Renal cortex interstitium (tissue), 15 donors: ENCODE data around the gene FLYWCH1. TPM values are rescaled to one million over a fixed set of nuclear protein-coding genes. Genes with fewer than 3 reads are reported as not detected.

Source experiments
- DNase-seq, 11 donors: peaks; one replicate each; pipeline ENCODE4 v3.0.0-alpha.2; 2013; ENCODE audit warnings: low read depth in 9 of 11, low spot score in 4 of 11; ENCODE audit errors: extremely low read depth in 1 of 11
- long read RNA-seq, 16 experiments: transcript quantifications; one replicate each; lab custom pipeline, GENCODE V29; 2026
- polyA plus RNA-seq, 3 donors: library from polyadenylated mRNA; unstranded; fragments of 120-200 nt; gene quantifications; one replicate each; pipeline ENCODE4 v1.2.1, GENCODE V29; 2013; ENCODE audit not compliant: insufficient read length in 3 of 3

The FLYWCH1 gene, protein sequence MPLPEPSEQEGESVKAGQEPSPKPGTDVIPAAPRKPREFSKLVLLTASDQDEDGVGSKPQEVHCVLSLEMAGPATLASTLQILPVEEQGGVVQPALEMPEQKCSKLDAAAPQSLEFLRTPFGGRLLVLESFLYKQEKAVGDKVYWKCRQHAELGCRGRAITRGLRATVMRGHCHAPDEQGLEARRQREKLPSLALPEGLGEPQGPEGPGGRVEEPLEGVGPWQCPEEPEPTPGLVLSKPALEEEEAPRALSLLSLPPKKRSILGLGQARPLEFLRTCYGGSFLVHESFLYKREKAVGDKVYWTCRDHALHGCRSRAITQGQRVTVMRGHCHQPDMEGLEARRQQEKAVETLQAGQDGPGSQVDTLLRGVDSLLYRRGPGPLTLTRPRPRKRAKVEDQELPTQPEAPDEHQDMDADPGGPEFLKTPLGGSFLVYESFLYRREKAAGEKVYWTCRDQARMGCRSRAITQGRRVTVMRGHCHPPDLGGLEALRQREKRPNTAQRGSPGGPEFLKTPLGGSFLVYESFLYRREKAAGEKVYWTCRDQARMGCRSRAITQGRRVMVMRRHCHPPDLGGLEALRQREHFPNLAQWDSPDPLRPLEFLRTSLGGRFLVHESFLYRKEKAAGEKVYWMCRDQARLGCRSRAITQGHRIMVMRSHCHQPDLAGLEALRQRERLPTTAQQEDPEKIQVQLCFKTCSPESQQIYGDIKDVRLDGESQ
- 10 to 100 TPM; 17.8 to 45.4 (median 31.1) TPM for polyA plus RNA-seq
- long read RNA-seq, donor 1, full-length matches to known transcripts, result 2 of 2 reads
- long read RNA-seq, donor 1, partial matches to known transcripts, result 0 of 2 reads
- long read RNA-seq, donor 1, other reads (novel, unspliced or antisense), result 0 of 2 reads
- long read RNA-seq, donor 2, full-length matches to known transcripts, result 4 of 4 reads
- long read RNA-seq, donor 2, partial matches to known transcripts, result 0 of 4 reads
- long read RNA-seq, donor 2, other reads (novel, unspliced or antisense), result 0 of 4 reads
- long read RNA-seq, donor 3, full-length matches to known transcripts, result 7 of 7 reads
- long read RNA-seq, donor 3, partial matches to known transcripts, result 0 of 7 reads
- long read RNA-seq, donor 3, other reads (novel, unspliced or antisense), result 0 of 7 reads
- long read RNA-seq, donor 4, full-length matches to known transcripts, result 4 of 4 reads
- long read RNA-seq, donor 4, partial matches to known transcripts, result 0 of 4 reads
- long read RNA-seq, donor 4, other reads (novel, unspliced or antisense), result 0 of 4 reads
- long read RNA-seq, donor 5, result 0 reads
- long read RNA-seq, donor 6, full-length matches to known transcripts, result 4 of 11 reads
- long read RNA-seq, donor 6, partial matches to known transcripts, result 7 of 11 reads
- long read RNA-seq, donor 6, other reads (novel, unspliced or antisense), result 0 of 11 reads
- long read RNA-seq, donor 7, full-length matches to known transcripts, result 1 of 1 reads
- long read RNA-seq, donor 7, partial matches to known transcripts, result 0 of 1 reads
- long read RNA-seq, donor 7, other reads (novel, unspliced or antisense), result 0 of 1 reads
- long read RNA-seq, donor 8, result 0 reads
- long read RNA-seq, donor 9, result 0 reads
- long read RNA-seq, donor 10, full-length matches to known transcripts, result 2 of 2 reads
- long read RNA-seq, donor 10, partial matches to known transcripts, result 0 of 2 reads
- long read RNA-seq, donor 10, other reads (novel, unspliced or antisense), result 0 of 2 reads
- long read RNA-seq, donor 11, full-length matches to known transcripts, result 4 of 4 reads
- long read RNA-seq, donor 11, partial matches to known transcripts, result 0 of 4 reads
- long read RNA-seq, donor 11, other reads (novel, unspliced or antisense), result 0 of 4 reads
- long read RNA-seq, donor 12, full-length matches to known transcripts, result 4 of 4 reads
- long read RNA-seq, donor 12, partial matches to known transcripts, result 0 of 4 reads
- long read RNA-seq, donor 12, other reads (novel, unspliced or antisense), result 0 of 4 reads
- long read RNA-seq, donor 13, result 0 reads
- long read RNA-seq, donor 14, full-length matches to known transcripts, result 2 of 2 reads
- long read RNA-seq, donor 14, partial matches to known transcripts, result 0 of 2 reads
- long read RNA-seq, donor 14, other reads (novel, unspliced or antisense), result 0 of 2 reads
- long read RNA-seq, donor 15, full-length matches to known transcripts, result 1 of 1 reads
- long read RNA-seq, donor 15, partial matches to known transcripts, result 0 of 1 reads
- long read RNA-seq, donor 15, other reads (novel, unspliced or antisense), result 0 of 1 reads
- long read RNA-seq, donor 16, full-length matches to known transcripts, result 18 of 53 reads
- long read RNA-seq, donor 16, partial matches to known transcripts, result 35 of 53 reads
- long read RNA-seq, donor 16, other reads (novel, unspliced or antisense), result 0 of 53 reads

- DNase-seq, result peak; percentile 88 to 98 (median 97)
Observed at GRCh38 chr16:2911638-2912329, at the start of gene FLYWCH1. FLYWCH1 (plus strand) TSS chr16:2911931; CDS start chr16:2929686, 17,755 bp downstream.

GRCh38 chr16:2865651-2866050 lies 46.1 kb upstream of the FLYWCH1 start:
- DNase-seq, result no peak

DNA sequence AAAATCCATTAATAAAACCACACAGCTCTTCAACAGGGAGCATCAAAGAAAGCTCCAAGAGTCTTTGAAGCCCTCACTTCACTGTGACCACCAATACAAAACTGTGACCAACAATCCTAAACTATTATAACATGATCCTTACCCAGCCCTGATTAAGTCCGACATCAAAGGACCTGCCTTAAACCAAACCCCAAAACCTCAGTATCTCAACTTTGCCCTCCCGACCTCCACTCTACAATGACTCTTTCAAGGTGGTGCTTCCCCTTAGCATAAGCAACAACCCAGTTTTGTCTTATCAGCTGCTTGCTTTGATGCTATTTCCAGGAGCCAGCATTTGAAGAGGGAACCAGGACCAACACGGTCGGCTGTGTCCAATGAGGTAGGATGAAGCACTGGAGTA lies 45.3 kb upstream of the FLYWCH1 start:
- no peak for DNase-seq

- no peak for DNase-seq
Observed at GRCh38 chr16:2867661-2867986, 44.1 kb upstream of the FLYWCH1 start.

GRCh38 chr16:2867987-2868789 lies 43.5 kb upstream of the FLYWCH1 start:
- DNase-seq, result peak in 10 of 11 donors; percentile 62 to 92 (median 88)

DNA sequence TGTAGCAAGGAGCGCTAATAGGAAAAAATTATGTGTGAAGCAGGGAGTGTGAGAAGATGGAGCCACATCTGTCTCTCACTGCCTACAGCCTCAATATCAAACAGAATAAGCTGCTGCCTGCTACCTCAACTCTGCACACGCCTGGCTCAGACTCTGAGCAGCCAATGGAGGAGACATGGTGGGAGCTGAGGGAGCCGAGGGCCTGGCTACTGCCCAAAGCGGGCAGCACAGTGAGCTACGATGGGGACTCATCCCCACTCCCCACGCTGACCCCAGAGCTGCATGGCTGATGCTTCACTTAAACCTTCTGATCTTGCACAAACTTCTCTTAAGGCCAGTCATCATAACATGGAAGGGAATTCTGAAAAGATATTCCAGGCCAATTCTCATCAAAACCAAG lies 39.8 kb upstream of the FLYWCH1 start:
- DNase-seq, result no peak

DNA sequence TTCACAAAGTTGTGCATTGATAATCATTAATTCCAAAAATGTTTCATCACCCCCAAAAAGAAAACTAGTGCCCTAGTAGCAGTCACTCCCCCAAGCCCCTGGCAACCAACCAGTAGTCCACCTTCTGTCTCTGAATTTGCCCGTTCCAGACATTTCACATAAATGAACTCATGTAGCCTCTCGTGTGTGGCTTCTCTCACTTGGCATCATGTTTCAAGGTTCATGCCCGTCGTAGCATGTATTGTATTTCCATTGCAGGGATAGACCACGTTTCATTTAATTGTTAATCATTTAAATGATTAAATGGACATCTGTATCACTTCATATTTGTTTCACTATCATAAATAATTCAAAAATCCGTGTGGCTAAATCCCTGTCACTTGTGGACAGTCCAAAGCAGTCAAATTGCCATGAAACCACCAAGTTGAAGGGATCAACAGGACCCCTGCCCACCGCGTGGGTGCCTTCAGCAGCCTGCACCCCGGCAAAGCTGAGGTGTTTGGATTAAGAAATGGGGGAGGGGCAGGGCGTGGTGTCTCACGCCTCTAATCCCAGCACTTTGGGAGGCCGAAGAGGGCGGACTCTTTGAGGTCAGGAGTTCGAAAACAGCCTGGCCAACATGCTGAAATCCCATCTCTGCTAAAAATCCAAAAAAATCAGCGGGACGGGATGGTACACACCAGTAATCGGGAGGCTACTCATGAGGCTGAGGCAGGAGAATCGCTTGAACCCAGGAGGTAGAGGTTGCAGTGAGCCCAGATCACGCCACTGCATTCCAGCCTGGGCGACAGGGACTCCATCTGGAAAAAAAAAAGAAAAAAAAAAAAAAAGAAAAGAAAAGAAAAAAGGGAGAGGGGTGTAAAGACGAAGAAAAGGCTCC lies 37.5 kb upstream of the FLYWCH1 start:
- peak in 1 of 11 donors; percentile 20 for DNase-seq

GRCh38 chr16:2874912-2875362 lies 36.8 kb upstream of the FLYWCH1 start:
- peak in 3 of 11 donors; percentile 55 to 67 (median 64) for DNase-seq

GRCh38 chr16:2879854-2880508 lies 31.8 kb upstream of the FLYWCH1 start:
- no peak for DNase-seq

- DNase-seq, result peak in 2 of 11 donors; percentile 24 to 32
Observed at GRCh38 chr16:2881783-2882649, 29.7 kb upstream of the FLYWCH1 start.

- DNase-seq, result peak; percentile 94 to 98 (median 97)
Observed at GRCh38 chr16:2882650-2883457, 28.9 kb upstream of the FLYWCH1 start, which contains the start of gene FLYWCH2. FLYWCH2 (plus strand) TSS chr16:2883215; CDS start chr16:2896450, 13,235 bp downstream.

GRCh38 chr16:2883458-2883908 lies 28.2 kb upstream of the FLYWCH1 start:
- DNase-seq, result peak in 2 of 11 donors; percentile 12 to 28
